Measurements from ENCODE around the gene NCOA1.

GRCh38 chr2:24566209-24566608 is 75.2 kb downstream of the NCOA1 start:
- TF ChIP-seq CTCF (conservative IDR thresholded peaks at IDR 0.05) (no peak), EZH2 (IDR thresholded peaks at IDR 0.05; ENCODE audit: low read depth) (no peak)
